Measurements from ENCODE around the gene HMCN1. TPM values are rescaled to one million over a fixed set of nuclear protein-coding genes. Genes with fewer than 3 reads are reported as not detected.

The HMCN1 gene
- total RNA-seq, 4 donors from 2014 or later = 53.0 to 87.9 (median 76.8) TPM

- Histone ChIP-seq H3K27me3 (no peaks in the 10 kb centered on the region), H3K4me3 (no peak overlapping the region), H3K27ac (replicated peaks in 1 of 4) (no peak overlapping the region), H3K9me3 (peaks cover 0 to 4% (median 0%) of the 10 kb centered on the region in 4 donors), H3K4me1 (peaks cover 0 to 17% (median 12%) of the 10 kb centered on the region in 4 donors), H3K36me3 (no peaks in the 10 kb centered on the region)
- no peak for DNase-seq (ENCODE audit: extremely low spot score)
- 77% methylated on average over 3 of the region's 3 CpGs for WGBS
- no peak for TF ChIP-seq EP300 (IDR thresholded peaks at IDR 0.05)
- no peak for TF ChIP-seq POLR2A (IDR thresholded peaks at IDR 0.05; ENCODE audit: low read depth)
- no peak for TF ChIP-seq CTCF (IDR thresholded peaks at IDR 0.05)
- no peak for TF ChIP-seq POLR2AphosphoS5 (IDR thresholded peaks at IDR 0.05)
- intact Hi-C loops (cut with DNase I) = no loop called here
These were observed 205.0 kb downstream of the HMCN1 start for GRCh38 chr1:185939142-185939541.

GRCh38 chr1:185942961-185943360 is 208.8 kb downstream of the HMCN1 start:
- intact Hi-C loops (cut with DNase I) = no loop called here
- no peak overlapping the region for H3K4me3 ChIP-seq
- H3K27ac ChIP-seq (replicated peaks in 1 of 4) = no peak overlapping the region
- no peak for DNase-seq (ENCODE audit: extremely low spot score)
- H3K4me1 ChIP-seq = no peaks in the 10 kb centered on the region
- no peaks in the 10 kb centered on the region for H3K27me3 ChIP-seq
- H3K9me3 ChIP-seq = peaks cover 0 to 4% (median 0%) of the 10 kb centered on the region in 4 donors
- no peaks in the 10 kb centered on the region for H3K36me3 ChIP-seq
- WGBS = 97% methylated on average over 4 of the region's 4 CpGs
- TF ChIP-seq POLR2AphosphoS5 (IDR thresholded peaks at IDR 0.05) (no peak), EP300 (IDR thresholded peaks at IDR 0.05) (no peak), CTCF (IDR thresholded peaks at IDR 0.05) (no peak), POLR2A (IDR thresholded peaks at IDR 0.05; ENCODE audit: low read depth) (no peak)

- 73% methylated on average over 1 of the region's 1 CpG for WGBS
- Histone ChIP-seq H3K27me3 (no peaks in the 10 kb centered on the region), H3K27ac (replicated peaks in 1 of 4) (peak overlapping the region in 3 of 4 donors; percentile 14 to 34 (median 24)), H3K9me3 (no peaks in the 10 kb centered on the region), H3K4me1 (peaks cover 12 to 36% (median 32%) of the 10 kb centered on the region in 4 donors), H3K36me3 (no peaks in the 10 kb centered on the region), H3K4me3 (no peak overlapping the region)
- TF ChIP-seq EP300 (IDR thresholded peaks at IDR 0.05) (no peak), POLR2AphosphoS5 (IDR thresholded peaks at IDR 0.05) (no peak), CTCF (IDR thresholded peaks at IDR 0.05) (no peak), POLR2A (IDR thresholded peaks at IDR 0.05; ENCODE audit: low read depth) (no peak)
- DNase-seq (ENCODE audit: extremely low spot score) = no peak
- intact Hi-C loops (cut with DNase I) = no loop called here
These were observed 222.7 kb downstream of the HMCN1 start for GRCh38 chr1:185956881-185957280.

- no peak for DNase-seq (ENCODE audit: extremely low spot score)
- Histone ChIP-seq H3K4me1 (peaks cover 14 to 42% (median 39%) of the 10 kb centered on the region in 4 donors), H3K27me3 (no peaks in the 10 kb centered on the region), H3K36me3 (no peaks in the 10 kb centered on the region), H3K9me3 (no peaks in the 10 kb centered on the region), H3K4me3 (no peak overlapping the region), H3K27ac (replicated peaks in 1 of 4) (peak overlapping the region in 3 of 4 donors; percentile 3 to 24 (median 11))
- 79% methylated on average over 3 of the region's 3 CpGs for WGBS
- intact Hi-C loops (cut with DNase I) = no loop called here
- TF ChIP-seq CTCF (IDR thresholded peaks at IDR 0.05) (no peak), EP300 (IDR thresholded peaks at IDR 0.05) (no peak), POLR2AphosphoS5 (IDR thresholded peaks at IDR 0.05) (no peak), POLR2A (IDR thresholded peaks at IDR 0.05; ENCODE audit: low read depth) (no peak)
These were observed 223.5 kb downstream of the HMCN1 start for GRCh38 chr1:185957441-185958363.

Measured in esophagus muscularis mucosa (tissue), 4 donors.